ENCODE measurements around the gene SETSIP. TPM values are rescaled to one million over a fixed set of nuclear protein-coding genes. Genes with fewer than 3 reads are reported as not detected.
"Not testable (repeated sequence)": the region's sequence is repeated elsewhere in the genome, so short reads cannot be mapped to it uniquely, and the experiment has no call there.

The SETSIP gene
- total RNA-seq, 1 donor from 2014 or later, result not detected

GRCh38 chr1:92037400-92037799 lies 37.8 kb downstream of the SETSIP start:
- no peak overlapping the region for H3K4me3 ChIP-seq (ENCODE audit: low read depth, low read length)
- no peak for DNase-seq (ENCODE audit: low read depth)
- TF ChIP-seq CTCF (conservative IDR thresholded peaks at IDR 0.05; ENCODE audit: low read depth, low read length), result no peak

GRCh38 chr1:92031281-92032110 lies 43.7 kb downstream of the SETSIP start:
- H3K4me3 ChIP-seq (ENCODE audit: low read depth, low read length), result no peak overlapping the region
- no peak for TF ChIP-seq CTCF (conservative IDR thresholded peaks at IDR 0.05; ENCODE audit: low read depth, low read length)
- DNase-seq (ENCODE audit: low read depth), result no peak

GRCh38 chr1:92030656-92031107 lies 44.5 kb downstream of the SETSIP start:
- no peak for TF ChIP-seq CTCF (conservative IDR thresholded peaks at IDR 0.05; ENCODE audit: low read depth, low read length)
- peak; percentile 32 for DNase-seq (ENCODE audit: low read depth)
- peak overlapping the region; percentile 67 for H3K4me3 ChIP-seq (ENCODE audit: low read depth, low read length)

GRCh38 chr1:92029241-92029922 lies 45.8 kb downstream of the SETSIP start:
- DNase-seq (ENCODE audit: low read depth), result no peak
- H3K4me3 ChIP-seq (ENCODE audit: low read depth, low read length), result peak overlapping the region; percentile 67
- no peak for TF ChIP-seq CTCF (conservative IDR thresholded peaks at IDR 0.05; ENCODE audit: low read depth, low read length)

GRCh38 chr1:92026806-92027205 lies 48.4 kb downstream of the SETSIP start:
- DNase-seq (ENCODE audit: low read depth), result no peak
- no peak overlapping the region for H3K4me3 ChIP-seq (ENCODE audit: low read depth, low read length)
- TF ChIP-seq CTCF (conservative IDR thresholded peaks at IDR 0.05; ENCODE audit: low read depth, low read length), result no peak

- DNase-seq (ENCODE audit: low read depth); H3K4me3 ChIP-seq (ENCODE audit: low read depth, low read length): not testable (repeated sequence)
Measured at GRCh38 chr1:92026042-92026441, 49.2 kb downstream of the SETSIP start.

Other genes with a start within 250 kb of the SETSIP start
- gene TGFBR3, start 189.3 kb downstream of the SETSIP start, total RNA-seq, result 3.8 and 6.9 TPM in 2 replicates
- not detected in 2 replicates for gene BRDT, start 126.0 kb downstream of the SETSIP start, total RNA-seq
- 9.1 and 13.9 TPM in 2 replicates for gene EPHX4, start 45.4 kb downstream of the SETSIP start, total RNA-seq
- gene BTBD8, start 4.9 kb upstream of the SETSIP start, total RNA-seq, result 1.8 and 8.7 TPM in 2 replicates
- not detected in 2 replicates for gene C1orf146, start 142.5 kb upstream of the SETSIP start, total RNA-seq
- 7.0 and 14.6 TPM in 2 replicates for gene GLMN, start 223.6 kb upstream of the SETSIP start, total RNA-seq
- 3.7 and 12.1 TPM in 2 replicates for gene RPAP2, start 223.6 kb upstream of the SETSIP start, total RNA-seq

All from epithelial cell of proximal tubule (primary cell).